Tibial artery (tissue), 4 donors: Measurements from ENCODE around the gene ZNF512.

Experiments
- DNase-seq, 2 donors: peaks; one replicate each; pipeline ENCODE4 v3.0.0-alpha.2; 2019
- H3K27ac ChIP-seq, 2 donors: fragments of 200-600 bp; sonication (generic) in 1 of 2; 1 replicate in 1 of 2; 2 replicates in 1 of 2; pipeline ENCODE4 v1.5.1; 2018 to 2019; ENCODE audit warnings: mild to moderate bottlenecking in 1 of 2
- H3K27me3 ChIP-seq, 2 donors: fragments of 200-600 bp; sonication (generic) in 1 of 2; one replicate each; pipeline versions ENCODE4 v1.5.1 to v1.6.0; 2016 to 2019
- H3K36me3 ChIP-seq, 3 donors: fragments of 200-600 bp; sonication (generic) in 2 of 3; one replicate each; pipeline ENCODE4 v1.5.1; 2016 to 2019; ENCODE audit warnings: mild to moderate bottlenecking in 2 of 3
- H3K4me1 ChIP-seq, 4 donors: fragments of 200-600 bp; sonication (generic) in 2 of 4; 1 replicate in 3 of 4; 2 replicates in 1 of 4; pipeline ENCODE4 v1.5.1; 2016 to 2019
- H3K4me3 ChIP-seq, 2 donors: fragments of 200-600 bp; sonication (generic) in 1 of 2; 1 replicate in 1 of 2; 2 replicates in 1 of 2; pipeline ENCODE4 v1.5.1; 2018 to 2019; ENCODE audit warnings: mild to moderate bottlenecking in 2 of 2
- H3K9me3 ChIP-seq, 3 donors: fragments of 200-600 bp; sonication (generic) in 1 of 3; one replicate each; pipeline ENCODE4 v1.5.1; 2016 to 2019
- CTCF ChIP-seq, 2 experiments: fragments of 200-600 bp in 1 of 2; fragments of 450-650 bp in 1 of 2; IDR thresholded peaks; one replicate each; pipeline ENCODE4 v1.5.1; 2017 to 2019; ENCODE audit warnings: antibody characterized with exemption in 2 of 2, mild to moderate bottlenecking in 1 of 2, moderate library complexity in 1 of 2
- intact Hi-C: fragments of 100-400 bp; cut with DNase I; formaldehyde crosslinking; loops from one replicate; pipeline ENCODE4 v1.15.0; 2023; ENCODE audit warnings: low total_unique reads

The ZNF512 gene

GRCh38 chr2:27596627-27597026, 13.8 kb downstream of the ZNF512 start:
- no peaks in the 10 kb centered on the region for H3K27me3 ChIP-seq
- no peak for DNase-seq
- H3K36me3 ChIP-seq = peaks cover 27 to 40% (median 34%) of the 10 kb centered on the region in 3 donors
- intact Hi-C loops = no loop called here
- TF ChIP-seq CTCF (IDR thresholded peaks at IDR 0.05) = no peak
- H3K9me3 ChIP-seq = peaks cover 0 to 12% (median 0%) of the 10 kb centered on the region in 3 donors
- peaks cover 0 to 3% (median 1%) of the 10 kb centered on the region in 4 donors for H3K4me1 ChIP-seq
- no peak overlapping the region for H3K27ac ChIP-seq
- H3K4me3 ChIP-seq = no peak overlapping the region

- intact Hi-C loops = no loop called here
- Histone ChIP-seq H3K4me1 (no peaks in the 10 kb centered on the region), H3K27me3 (no peaks in the 10 kb centered on the region), H3K27ac (no peak overlapping the region), H3K9me3 (no peaks in the 10 kb centered on the region), H3K4me3 (no peak overlapping the region), H3K36me3 (peaks cover 73 to 86% (median 75%) of the 10 kb centered on the region in 3 donors)
- TF ChIP-seq CTCF (IDR thresholded peaks at IDR 0.05) = no peak
- no peak for DNase-seq
Observed at GRCh38 chr2:27606611-27607010, 23.8 kb downstream of the ZNF512 start.

- Histone ChIP-seq H3K36me3 (peaks cover 63 to 73% (median 67%) of the 10 kb centered on the region in 3 donors), H3K27ac (no peak overlapping the region), H3K9me3 (no peaks in the 10 kb centered on the region), H3K4me3 (no peak overlapping the region), H3K4me1 (no peaks in the 10 kb centered on the region), H3K27me3 (no peaks in the 10 kb centered on the region)
- no peak for DNase-seq
- TF ChIP-seq CTCF (IDR thresholded peaks at IDR 0.05) = no peak
- intact Hi-C loops = no loop called here
Observed at GRCh38 chr2:27613985-27614384, 31.1 kb downstream of the ZNF512 start.

GRCh38 chr2:27615316-27615715, 32.5 kb downstream of the ZNF512 start:
- intact Hi-C loops = no loop called here
- Histone ChIP-seq H3K27me3 (no peaks in the 10 kb centered on the region), H3K27ac (no peak overlapping the region), H3K4me3 (no peak overlapping the region), H3K9me3 (no peaks in the 10 kb centered on the region), H3K36me3 (peaks cover 59 to 72% (median 64%) of the 10 kb centered on the region in 3 donors), H3K4me1 (no peaks in the 10 kb centered on the region)
- TF ChIP-seq CTCF (IDR thresholded peaks at IDR 0.05) = no peak
- DNase-seq = no peak

GRCh38 chr2:27621524-27621923, 38.7 kb downstream of the ZNF512 start:
- peaks cover 46 to 80% (median 68%) of the 10 kb centered on the region in 3 donors for H3K36me3 ChIP-seq
- H3K27me3 ChIP-seq = no peaks in the 10 kb centered on the region
- no peak for TF ChIP-seq CTCF (IDR thresholded peaks at IDR 0.05)
- no peaks in the 10 kb centered on the region for H3K9me3 ChIP-seq
- no peak for DNase-seq
- H3K27ac ChIP-seq = no peak overlapping the region
- intact Hi-C loops = no loop called here
- no peak overlapping the region for H3K4me3 ChIP-seq
- no peaks in the 10 kb centered on the region for H3K4me1 ChIP-seq

- Histone ChIP-seq H3K27ac (no peak overlapping the region), H3K27me3 (no peaks in the 10 kb centered on the region), H3K4me1 (peaks cover 0 to 5% (median 5%) of the 10 kb centered on the region in 4 donors), H3K4me3 (no peak overlapping the region), H3K9me3 (no peaks in the 10 kb centered on the region), H3K36me3 (peaks cover 31 to 66% (median 54%) of the 10 kb centered on the region in 3 donors)
- TF ChIP-seq CTCF (IDR thresholded peaks at IDR 0.05) = no peak
- DNase-seq = no peak
- intact Hi-C loops = no loop called here
Observed at GRCh38 chr2:27622921-27623384, 40.1 kb downstream of the ZNF512 start.
